Measurements from ENCODE around the gene GALNS.
"Not testable (repeated sequence)": the region's sequence is repeated elsewhere in the genome, so short reads cannot be mapped to it uniquely, and the experiment has no call there.

Gene GALNS

GRCh38 chr16:88825146-88825545, 31.6 kb downstream of the GALNS start:
- Histone ChIP-seq H3K4me2 (ENCODE audit: low read depth, low read length, poor library complexity, severe bottlenecking) (no peak overlapping the region), H3K9me2 (replicated peaks; ENCODE audit: low read depth, low read length) (no peaks in the 10 kb centered on the region), H3K9ac (ENCODE audit: low read depth, low read length, poor library complexity, severe bottlenecking) (no peak overlapping the region), H3K27me3 (ENCODE audit: insufficient read depth, low read length, poor library complexity, severe bottlenecking) (no peaks in the 10 kb centered on the region), H2AFZ (ENCODE audit: low read length) (no peak overlapping the region), H4K20me1 (ENCODE audit: insufficient read depth, low read length, poor library complexity, severe bottlenecking) (no peaks in the 10 kb centered on the region), H3K36me3 (ENCODE audit: insufficient read depth, low read length) (no peaks in the 10 kb centered on the region), H3F3A (ENCODE audit: low read depth) (no peaks in the 10 kb centered on the region), H3K9me3 (ENCODE audit: insufficient read depth, low read depth, low read length) (no peaks in the 10 kb centered on the region), H3K4me3 (ENCODE audit: low read length, poor library complexity, severe bottlenecking) (no peak overlapping the region), H3K79me2 (ENCODE audit: insufficient read depth, low read length) (no peaks in the 10 kb centered on the region), H3K4me1 (ENCODE audit: insufficient read depth, low read length, poor library complexity, severe bottlenecking) (no peaks in the 10 kb centered on the region)
- TF ChIP-seq EZH2phosphoT487 (IDR thresholded peaks at IDR 0.05; ENCODE audit: borderline replicate concordance): no peak
- TF ChIP-seq, protein P1, sequence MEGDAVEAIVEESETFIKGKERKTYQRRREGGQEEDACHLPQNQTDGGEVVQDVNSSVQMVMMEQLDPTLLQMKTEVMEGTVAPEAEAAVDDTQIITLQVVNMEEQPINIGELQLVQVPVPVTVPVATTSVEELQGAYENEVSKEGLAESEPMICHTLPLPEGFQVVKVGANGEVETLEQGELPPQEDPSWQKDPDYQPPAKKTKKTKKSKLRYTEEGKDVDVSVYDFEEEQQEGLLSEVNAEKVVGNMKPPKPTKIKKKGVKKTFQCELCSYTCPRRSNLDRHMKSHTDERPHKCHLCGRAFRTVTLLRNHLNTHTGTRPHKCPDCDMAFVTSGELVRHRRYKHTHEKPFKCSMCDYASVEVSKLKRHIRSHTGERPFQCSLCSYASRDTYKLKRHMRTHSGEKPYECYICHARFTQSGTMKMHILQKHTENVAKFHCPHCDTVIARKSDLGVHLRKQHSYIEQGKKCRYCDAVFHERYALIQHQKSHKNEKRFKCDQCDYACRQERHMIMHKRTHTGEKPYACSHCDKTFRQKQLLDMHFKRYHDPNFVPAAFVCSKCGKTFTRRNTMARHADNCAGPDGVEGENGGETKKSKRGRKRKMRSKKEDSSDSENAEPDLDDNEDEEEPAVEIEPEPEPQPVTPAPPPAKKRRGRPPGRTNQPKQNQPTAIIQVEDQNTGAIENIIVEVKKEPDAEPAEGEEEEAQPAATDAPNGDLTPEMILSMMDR (conservative IDR thresholded peaks at IDR 0.05; ENCODE audit: low read length): no peak

GRCh38 chr16:88824256-88825077, 32.3 kb downstream of the GALNS start:
- no peaks in the 10 kb centered on the region for H3K4me1 ChIP-seq (ENCODE audit: insufficient read depth, low read length, poor library complexity, severe bottlenecking)
- no peaks in the 10 kb centered on the region for H3K27me3 ChIP-seq (ENCODE audit: insufficient read depth, low read length, poor library complexity, severe bottlenecking)
- no peak overlapping the region for H2AFZ ChIP-seq (ENCODE audit: low read length)
- no peaks in the 10 kb centered on the region for H3K36me3 ChIP-seq (ENCODE audit: insufficient read depth, low read length)
- no peaks in the 10 kb centered on the region for H3K79me2 ChIP-seq (ENCODE audit: insufficient read depth, low read length)
- no peaks in the 10 kb centered on the region for H3F3A ChIP-seq (ENCODE audit: low read depth)
- H3K9ac ChIP-seq (ENCODE audit: low read depth, low read length, poor library complexity, severe bottlenecking): no peak overlapping the region
- H3K9me2 ChIP-seq (replicated peaks; ENCODE audit: low read depth, low read length): no peaks in the 10 kb centered on the region
- H3K4me2 ChIP-seq (ENCODE audit: low read depth, low read length, poor library complexity, severe bottlenecking): no peak overlapping the region
- no peaks in the 10 kb centered on the region for H3K9me3 ChIP-seq (ENCODE audit: insufficient read depth, low read depth, low read length)
- H3K4me3 ChIP-seq (ENCODE audit: low read length, poor library complexity, severe bottlenecking): no peak overlapping the region
- TF ChIP-seq EZH2phosphoT487 (IDR thresholded peaks at IDR 0.05; ENCODE audit: borderline replicate concordance): no peak
- TF ChIP-seq, protein P1 (conservative IDR thresholded peaks at IDR 0.05; ENCODE audit: low read length): no peak
- H4K20me1 ChIP-seq (ENCODE audit: insufficient read depth, low read length, poor library complexity, severe bottlenecking): no peaks in the 10 kb centered on the region

- H3K79me2 ChIP-seq (ENCODE audit: insufficient read depth, low read length); H3K4me2 ChIP-seq (ENCODE audit: low read depth, low read length, poor library complexity, severe bottlenecking); H4K20me1 ChIP-seq (ENCODE audit: insufficient read depth, low read length, poor library complexity, severe bottlenecking); H3K9me2 ChIP-seq (replicated peaks; ENCODE audit: low read depth, low read length); H3K9me3 ChIP-seq (ENCODE audit: insufficient read depth, low read depth, low read length); H3K36me3 ChIP-seq (ENCODE audit: insufficient read depth, low read length); H3K9ac ChIP-seq (ENCODE audit: low read depth, low read length, poor library complexity, severe bottlenecking); H3K27me3 ChIP-seq (ENCODE audit: insufficient read depth, low read length, poor library complexity, severe bottlenecking); H3K4me1 ChIP-seq (ENCODE audit: insufficient read depth, low read length, poor library complexity, severe bottlenecking); H3F3A ChIP-seq (ENCODE audit: low read depth); H2AFZ ChIP-seq (ENCODE audit: low read length); H3K4me3 ChIP-seq (ENCODE audit: low read length, poor library complexity, severe bottlenecking): not testable (repeated sequence)
Measured at GRCh38 chr16:88823646-88824045, 33.1 kb downstream of the GALNS start.

Measured in Loucy (cell line).